ENCODE measurements around the gene GPRIN3. TPM values are rescaled to one million over a fixed set of nuclear protein-coding genes. Genes with fewer than 3 reads are reported as not detected.
A peak's percentile ranks its signal among the peaks of the same experiment; 100 is the strongest.

The GPRIN3 gene
- total RNA-seq, 1 experiment from 2014 or later, result not detected

- no peaks in the 10 kb centered on the region for H3K9me3 Mint-ChIP-seq (ENCODE audit: unreplicated experiment)
- DNase-seq (ENCODE audit: unreplicated experiment), result no peak
- no peak overlapping the region for H3K27ac Mint-ChIP-seq (ENCODE audit: low read depth, unreplicated experiment)
- no peak for TF ChIP-seq CTCF (IDR thresholded peaks at IDR 0.05; ENCODE audit: unreplicated experiment)
- no peak overlapping the region for H3K4me3 Mint-ChIP-seq (ENCODE audit: unreplicated experiment)
- BruUV-seq (replicated peaks), result no TSS peak
- no peaks in the 10 kb centered on the region for H3K36me3 Mint-ChIP-seq (ENCODE audit: insufficient read depth, unreplicated experiment)
- ChIA-PET CTCF (interaction anchor here (0.6 to 2.3 kb wide), 2 partner anchors 30 to 130 kb away, joined by 3 to 8 read pairs; no protein-coding TSS in a partner anchor), POLR2A (no interaction called here)
- intact Hi-C loops (cut with micrococcal nuclease), result no loop called here
- H3K27me3 Mint-ChIP-seq (ENCODE audit: insufficient read depth, unreplicated experiment), result no peaks in the 10 kb centered on the region
- H3K4me1 Mint-ChIP-seq (ENCODE audit: insufficient read depth, unreplicated experiment), result peaks cover 12% of the 10 kb centered on the region
These were observed 22.8 kb downstream of the GPRIN3 start for GRCh38 chr4:89284828-89285227.

- peaks cover 12% of the 10 kb centered on the region for H3K4me1 Mint-ChIP-seq (ENCODE audit: insufficient read depth, unreplicated experiment)
- CTCF ChIA-PET, result interaction anchor here (1.0 to 2.3 kb wide), 3 partner anchors 29 to 151 kb away, joined by 3 to 8 read pairs (median 8); no protein-coding TSS in a partner anchor
These were observed 23.6 kb downstream of the GPRIN3 start for GRCh38 chr4:89284020-89284424.

GRCh38 chr4:89283226-89284009 lies 24.2 kb downstream of the GPRIN3 start:
- CTCF ChIA-PET, result interaction anchor here (1.0 to 2.3 kb wide), 4 partner anchors 29 to 152 kb away, joined by 3 to 8 read pairs (median 7); no protein-coding TSS in a partner anchor
- H3K4me1 Mint-ChIP-seq (ENCODE audit: insufficient read depth, unreplicated experiment), result peaks cover 12% of the 10 kb centered on the region

More at GRCh38 chr4:89284020-89284424, 23.6 kb downstream of the GPRIN3 start:
- Mint-ChIP-seq H3K9me3 (ENCODE audit: unreplicated experiment) (no peaks in the 10 kb centered on the region), H3K27ac (ENCODE audit: low read depth, unreplicated experiment) (no peak overlapping the region), H3K36me3 (ENCODE audit: insufficient read depth, unreplicated experiment) (no peaks in the 10 kb centered on the region), H3K27me3 (ENCODE audit: insufficient read depth, unreplicated experiment) (no peaks in the 10 kb centered on the region), H3K4me3 (ENCODE audit: unreplicated experiment) (no peak overlapping the region)
- BruUV-seq (replicated peaks), result no TSS peak
- intact Hi-C loops (cut with micrococcal nuclease), result no loop called here
- POLR2A ChIA-PET, result interaction anchor here (0.6 kb wide), 1 partner anchor 25 kb away, joined by 4 read pairs; no protein-coding TSS in a partner anchor
- TF ChIP-seq CTCF (IDR thresholded peaks at IDR 0.05; ENCODE audit: unreplicated experiment), result no peak
- no peak for DNase-seq (ENCODE audit: unreplicated experiment)

More at GRCh38 chr4:89283226-89284009, 24.2 kb downstream of the GPRIN3 start:
- POLR2A ChIA-PET, result interaction anchor here (0.6 to 1.5 kb wide), 5 partner anchors 10 to 938 kb away, joined by 3 to 6 read pairs (median 3); no protein-coding TSS in a partner anchor
- peak; percentile 85 for DNase-seq (ENCODE audit: unreplicated experiment)
- Mint-ChIP-seq H3K36me3 (ENCODE audit: insufficient read depth, unreplicated experiment) (no peaks in the 10 kb centered on the region), H3K9me3 (ENCODE audit: unreplicated experiment) (no peaks in the 10 kb centered on the region), H3K4me3 (ENCODE audit: unreplicated experiment) (no peak overlapping the region), H3K27ac (ENCODE audit: low read depth, unreplicated experiment) (peak overlapping the region; percentile 17), H3K27me3 (ENCODE audit: insufficient read depth, unreplicated experiment) (no peaks in the 10 kb centered on the region)
- BruUV-seq (replicated peaks), result no TSS peak
- intact Hi-C loops (cut with micrococcal nuclease), result no loop called here
- no peak for TF ChIP-seq CTCF (IDR thresholded peaks at IDR 0.05; ENCODE audit: unreplicated experiment)

Data from MCF 10A (cell line).